ENCODE measurements around the gene CAMTA1. TPM values are rescaled to one million over a fixed set of nuclear protein-coding genes. Genes with fewer than 3 reads are reported as not detected.

The CAMTA1 gene
- total RNA-seq, 1 experiment from 2014 or later = 82.2 TPM

DNA sequence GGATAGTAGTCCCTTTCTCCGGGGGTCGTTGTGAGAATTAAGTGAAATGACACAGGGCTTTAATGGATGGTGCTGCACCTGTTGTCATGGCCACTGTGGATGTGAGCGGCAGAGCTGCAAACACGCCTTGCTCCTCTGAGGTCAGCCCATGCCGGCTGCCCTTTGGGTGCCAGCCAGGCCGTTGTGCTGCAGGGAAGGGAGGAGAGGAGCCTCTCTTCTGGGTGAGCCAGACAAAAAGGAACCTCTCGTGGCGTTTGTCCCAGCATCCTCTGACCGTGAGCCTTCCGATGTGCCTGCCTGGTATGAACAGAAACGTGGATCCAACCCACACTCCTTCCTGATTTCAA, 602.9 kb downstream of the CAMTA1 start:
- TF ChIP-seq, protein P1, sequence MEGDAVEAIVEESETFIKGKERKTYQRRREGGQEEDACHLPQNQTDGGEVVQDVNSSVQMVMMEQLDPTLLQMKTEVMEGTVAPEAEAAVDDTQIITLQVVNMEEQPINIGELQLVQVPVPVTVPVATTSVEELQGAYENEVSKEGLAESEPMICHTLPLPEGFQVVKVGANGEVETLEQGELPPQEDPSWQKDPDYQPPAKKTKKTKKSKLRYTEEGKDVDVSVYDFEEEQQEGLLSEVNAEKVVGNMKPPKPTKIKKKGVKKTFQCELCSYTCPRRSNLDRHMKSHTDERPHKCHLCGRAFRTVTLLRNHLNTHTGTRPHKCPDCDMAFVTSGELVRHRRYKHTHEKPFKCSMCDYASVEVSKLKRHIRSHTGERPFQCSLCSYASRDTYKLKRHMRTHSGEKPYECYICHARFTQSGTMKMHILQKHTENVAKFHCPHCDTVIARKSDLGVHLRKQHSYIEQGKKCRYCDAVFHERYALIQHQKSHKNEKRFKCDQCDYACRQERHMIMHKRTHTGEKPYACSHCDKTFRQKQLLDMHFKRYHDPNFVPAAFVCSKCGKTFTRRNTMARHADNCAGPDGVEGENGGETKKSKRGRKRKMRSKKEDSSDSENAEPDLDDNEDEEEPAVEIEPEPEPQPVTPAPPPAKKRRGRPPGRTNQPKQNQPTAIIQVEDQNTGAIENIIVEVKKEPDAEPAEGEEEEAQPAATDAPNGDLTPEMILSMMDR (IDR thresholded peaks at IDR 0.05) = no peak
- no peak for TF ChIP-seq POLR2AphosphoS5 (IDR thresholded peaks at IDR 0.05; ENCODE audit: low read depth, low read length)
- TF ChIP-seq SIN3A (IDR thresholded peaks at IDR 0.05; ENCODE audit: borderline replicate concordance, insufficient read depth, low read depth, low read length) = no peak
- TF ChIP-seq TCF7L2 (IDR thresholded peaks at IDR 0.05; ENCODE audit: low read depth, low read length) = no peak
- TF ChIP-seq, protein P2, sequence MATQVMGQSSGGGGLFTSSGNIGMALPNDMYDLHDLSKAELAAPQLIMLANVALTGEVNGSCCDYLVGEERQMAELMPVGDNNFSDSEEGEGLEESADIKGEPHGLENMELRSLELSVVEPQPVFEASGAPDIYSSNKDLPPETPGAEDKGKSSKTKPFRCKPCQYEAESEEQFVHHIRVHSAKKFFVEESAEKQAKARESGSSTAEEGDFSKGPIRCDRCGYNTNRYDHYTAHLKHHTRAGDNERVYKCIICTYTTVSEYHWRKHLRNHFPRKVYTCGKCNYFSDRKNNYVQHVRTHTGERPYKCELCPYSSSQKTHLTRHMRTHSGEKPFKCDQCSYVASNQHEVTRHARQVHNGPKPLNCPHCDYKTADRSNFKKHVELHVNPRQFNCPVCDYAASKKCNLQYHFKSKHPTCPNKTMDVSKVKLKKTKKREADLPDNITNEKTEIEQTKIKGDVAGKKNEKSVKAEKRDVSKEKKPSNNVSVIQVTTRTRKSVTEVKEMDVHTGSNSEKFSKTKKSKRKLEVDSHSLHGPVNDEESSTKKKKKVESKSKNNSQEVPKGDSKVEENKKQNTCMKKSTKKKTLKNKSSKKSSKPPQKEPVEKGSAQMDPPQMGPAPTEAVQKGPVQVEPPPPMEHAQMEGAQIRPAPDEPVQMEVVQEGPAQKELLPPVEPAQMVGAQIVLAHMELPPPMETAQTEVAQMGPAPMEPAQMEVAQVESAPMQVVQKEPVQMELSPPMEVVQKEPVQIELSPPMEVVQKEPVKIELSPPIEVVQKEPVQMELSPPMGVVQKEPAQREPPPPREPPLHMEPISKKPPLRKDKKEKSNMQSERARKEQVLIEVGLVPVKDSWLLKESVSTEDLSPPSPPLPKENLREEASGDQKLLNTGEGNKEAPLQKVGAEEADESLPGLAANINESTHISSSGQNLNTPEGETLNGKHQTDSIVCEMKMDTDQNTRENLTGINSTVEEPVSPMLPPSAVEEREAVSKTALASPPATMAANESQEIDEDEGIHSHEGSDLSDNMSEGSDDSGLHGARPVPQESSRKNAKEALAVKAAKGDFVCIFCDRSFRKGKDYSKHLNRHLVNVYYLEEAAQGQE (IDR thresholded peaks at IDR 0.05; ENCODE audit: insufficient read depth in 1 of 2, low read depth in 2 of 2, low read length in 1 of 2) = no peak
- in situ Hi-C loops (cut with HindIII; ENCODE audit: low pct_unique_long_range_greater_than_20kb, low sequenced_read_pairs) (no loop called here), intact Hi-C loops (cut with micrococcal nuclease; ENCODE audit: unreplicated experiment) (no loop called here)
- Histone ChIP-seq H3K27me3 (ENCODE audit: control insufficient read depth, insufficient read depth, low read length) (no peaks in the 10 kb centered on the region), H3K36me3 (ENCODE audit: control insufficient read depth, insufficient read depth, low read length) (no peaks in the 10 kb centered on the region), H3K27ac (ENCODE audit: low read length) (no peak overlapping the region), H3K9me3 (ENCODE audit: control insufficient read depth, insufficient read depth, low read depth, low read length) (no peaks in the 10 kb centered on the region), H3K4me1 (ENCODE audit: control insufficient read depth, insufficient read depth, low read length) (no peaks in the 10 kb centered on the region), H3K4me3 (ENCODE audit: low read depth in 2 of 2, low read length in 2 of 2) (no peak overlapping the region)
- ChIA-PET POLR2A (no interaction called here), CTCF (no interaction called here)
- ATAC-seq = no peak
- BruUV-seq (replicated peaks) = no TSS peak
- DNase-seq (ENCODE audit: low read depth, low spot score) = no peak

DNA sequence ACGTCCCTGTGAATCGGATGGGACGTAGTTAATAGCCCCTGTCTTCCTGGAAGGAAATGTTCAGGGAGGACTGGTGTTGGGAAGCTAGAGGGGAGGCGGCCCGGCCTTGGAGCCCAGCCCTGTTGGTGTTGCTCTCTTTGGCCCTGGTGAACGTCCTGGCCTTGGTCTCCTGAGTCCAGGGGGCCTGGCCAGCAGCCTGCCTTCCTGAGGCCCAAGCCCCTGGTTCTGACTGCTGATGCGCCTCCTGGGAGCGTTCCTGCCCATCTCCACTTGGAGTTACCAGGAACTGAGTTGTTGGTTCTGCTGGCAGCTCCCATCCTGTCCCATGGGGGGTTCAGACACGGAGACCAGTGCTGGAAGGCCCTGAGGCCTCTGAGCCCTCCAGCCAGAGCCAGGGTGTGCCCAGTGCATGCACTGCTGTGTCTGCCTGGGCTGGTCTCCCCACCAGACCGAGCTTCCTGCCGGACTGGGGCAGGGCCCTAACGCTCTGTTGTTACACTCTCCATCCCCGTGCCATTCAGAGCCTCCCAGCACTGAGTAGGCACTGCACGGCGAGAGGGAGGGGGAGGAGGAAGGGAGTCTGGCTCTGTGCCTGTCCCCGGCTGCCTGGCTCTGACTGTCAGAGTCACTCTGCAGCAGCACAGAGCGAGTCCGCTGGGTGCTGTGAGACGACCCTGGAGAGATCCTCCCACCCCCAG, 603.4 kb downstream of the CAMTA1 start:
- POLR2A ChIA-PET = no interaction called here
- intact Hi-C loops (cut with micrococcal nuclease; ENCODE audit: unreplicated experiment) = no loop called here
- in situ Hi-C loops (cut with HindIII; ENCODE audit: low pct_unique_long_range_greater_than_20kb, low sequenced_read_pairs) = no loop called here
- H3K36me3 ChIP-seq (ENCODE audit: control insufficient read depth, insufficient read depth, low read length) = no peaks in the 10 kb centered on the region
- H3K9me3 ChIP-seq (ENCODE audit: control insufficient read depth, insufficient read depth, low read depth, low read length) = no peaks in the 10 kb centered on the region
- CTCF ChIA-PET = interaction anchor here (0.6 kb wide), 1 partner anchor 630 kb away, joined by 4 read pairs; no protein-coding TSS in a partner anchor
- H3K27ac ChIP-seq (ENCODE audit: low read length) = no peak overlapping the region
- no peaks in the 10 kb centered on the region for H3K27me3 ChIP-seq (ENCODE audit: control insufficient read depth, insufficient read depth, low read length)
- H3K4me3 ChIP-seq (ENCODE audit: low read depth in 2 of 2, low read length in 2 of 2) = no peak overlapping the region
- DNase-seq (ENCODE audit: low read depth, low spot score) = no peak
- H3K4me1 ChIP-seq (ENCODE audit: control insufficient read depth, insufficient read depth, low read length) = no peaks in the 10 kb centered on the region
- no TSS peak for BruUV-seq (replicated peaks)
- TF ChIP-seq POLR2AphosphoS5 (IDR thresholded peaks at IDR 0.05; ENCODE audit: low read depth, low read length) (no peak), SIN3A (IDR thresholded peaks at IDR 0.05; ENCODE audit: borderline replicate concordance, insufficient read depth, low read depth, low read length) (no peak)
- TF ChIP-seq, protein P1 (IDR thresholded peaks at IDR 0.05) = no peak
- TF ChIP-seq, protein P2 (IDR thresholded peaks at IDR 0.05; ENCODE audit: insufficient read depth in 1 of 2, low read depth in 2 of 2, low read length in 1 of 2) = no peak
- peak; percentile 29; the same call in 1 of the 2 replicates for ATAC-seq
